Breast epithelium (tissue), 3 donors: Measurements from ENCODE around the gene AOAH.

ENCODE experiments used
- POLR2AphosphoS5 ChIP-seq, 3 donors: sonication (generic); formaldehyde crosslinking; IDR thresholded peaks; one replicate each; pipeline ENCODE4 v1.6.1; 2017; ENCODE audit warnings: antibody characterized with exemption in 3 of 3
- TF ChIP-seq, protein P1 (sequence below), 3 donors: fragments of 450-650 bp; IDR thresholded peaks; one replicate each; pipeline ENCODE4 v1.5.1; 2016 to 2017; ENCODE audit warnings: antibody characterized with exemption in 3 of 3, mild to moderate bottlenecking in 3 of 3, moderate library complexity in 3 of 3

DNA sequence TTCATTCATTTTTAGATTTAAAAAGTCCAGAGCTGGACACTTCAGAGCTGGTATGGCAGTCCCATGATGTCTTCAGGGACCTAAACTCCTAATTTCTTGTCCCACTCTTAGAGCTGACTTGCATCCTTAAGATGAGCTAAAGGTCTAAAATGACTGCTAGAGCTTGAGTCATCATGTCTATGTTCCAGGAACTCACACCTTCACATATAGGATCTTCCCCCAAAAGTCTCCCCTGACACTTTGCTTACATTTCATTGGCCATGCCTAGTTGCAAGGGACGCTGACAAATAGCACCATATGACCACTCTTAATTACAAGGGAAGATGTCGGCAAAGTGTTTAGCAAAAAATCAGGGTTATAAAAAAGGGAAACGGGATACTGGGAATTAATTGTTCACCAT, 10.4 kb upstream of the AOAH start:
- no peak for TF ChIP-seq POLR2AphosphoS5 (IDR thresholded peaks at IDR 0.05)
- TF ChIP-seq, protein P1, sequence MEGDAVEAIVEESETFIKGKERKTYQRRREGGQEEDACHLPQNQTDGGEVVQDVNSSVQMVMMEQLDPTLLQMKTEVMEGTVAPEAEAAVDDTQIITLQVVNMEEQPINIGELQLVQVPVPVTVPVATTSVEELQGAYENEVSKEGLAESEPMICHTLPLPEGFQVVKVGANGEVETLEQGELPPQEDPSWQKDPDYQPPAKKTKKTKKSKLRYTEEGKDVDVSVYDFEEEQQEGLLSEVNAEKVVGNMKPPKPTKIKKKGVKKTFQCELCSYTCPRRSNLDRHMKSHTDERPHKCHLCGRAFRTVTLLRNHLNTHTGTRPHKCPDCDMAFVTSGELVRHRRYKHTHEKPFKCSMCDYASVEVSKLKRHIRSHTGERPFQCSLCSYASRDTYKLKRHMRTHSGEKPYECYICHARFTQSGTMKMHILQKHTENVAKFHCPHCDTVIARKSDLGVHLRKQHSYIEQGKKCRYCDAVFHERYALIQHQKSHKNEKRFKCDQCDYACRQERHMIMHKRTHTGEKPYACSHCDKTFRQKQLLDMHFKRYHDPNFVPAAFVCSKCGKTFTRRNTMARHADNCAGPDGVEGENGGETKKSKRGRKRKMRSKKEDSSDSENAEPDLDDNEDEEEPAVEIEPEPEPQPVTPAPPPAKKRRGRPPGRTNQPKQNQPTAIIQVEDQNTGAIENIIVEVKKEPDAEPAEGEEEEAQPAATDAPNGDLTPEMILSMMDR (IDR thresholded peaks at IDR 0.05) = no peak
